ENCODE data around the gene CAMTA1.

Gene CAMTA1

GRCh38 chr1:7680955-7681268, 895.7 kb downstream of the CAMTA1 start (continued):
- TF ChIP-seq PRDM2 (tag by site-specific recombination; IDR thresholded peaks at IDR 0.05; ENCODE audit: borderline replicate concordance), result no peak
- no peak for TF ChIP-seq ZBTB49 (tag by site-specific recombination; IDR thresholded peaks at IDR 0.05; ENCODE audit: low read depth)
- no peak for TF ChIP-seq ZNF600 (tag by site-specific recombination; IDR thresholded peaks at IDR 0.05)

GRCh38 chr1:7681401-7681800, 896.1 kb downstream of the CAMTA1 start:
- Histone ChIP-seq H3K36me3 (ENCODE audit: control insufficient read depth in 2 of 2, insufficient read depth in 1 of 2, low read length in 2 of 2) (no peaks in the 10 kb centered on the region), H3K9me3 (ENCODE audit: control insufficient read depth, insufficient read depth, low read depth, low read length) (no peaks in the 10 kb centered on the region), H3K4me1 (ENCODE audit: control insufficient read depth, insufficient read depth, low read length) (no peaks in the 10 kb centered on the region), H3K27ac (ENCODE audit: extremely low read depth, low read depth, low read length) (no peak overlapping the region), H3K4me3 (ENCODE audit: low read depth, low read length) (no peak overlapping the region)
- ChIA-PET POLR2A (interaction anchor here (1.5 kb wide), 1 partner anchor 10 kb away, joined by 4 read pairs; no protein-coding TSS in a partner anchor), CTCF (interaction anchor here (1.8 to 9.1 kb wide), 2 partner anchors 13 to 71 kb away, joined by 9 to 93 read pairs; no protein-coding TSS in a partner anchor)
- peak; percentile 97 for TF ChIP-seq ZNF623 (tag by site-specific recombination; IDR thresholded peaks at IDR 0.05)
- TF ChIP-seq ZNF280D (tag by site-specific recombination; IDR thresholded peaks at IDR 0.05), result no peak

- Histone ChIP-seq H3K36me3 (ENCODE audit: control insufficient read depth in 2 of 2, insufficient read depth in 1 of 2, low read length in 2 of 2) (no peaks in the 10 kb centered on the region), H3K4me3 (ENCODE audit: low read depth, low read length) (no peak overlapping the region), H3K27ac (ENCODE audit: extremely low read depth, low read depth, low read length) (no peak overlapping the region), H3K4me1 (ENCODE audit: control insufficient read depth, insufficient read depth, low read length) (no peaks in the 10 kb centered on the region), H3K9me3 (ENCODE audit: control insufficient read depth, insufficient read depth, low read depth, low read length) (no peaks in the 10 kb centered on the region)
- POLR2A ChIA-PET, result no interaction called here
- CTCF ChIA-PET, result interaction anchor here (1.1 to 9.1 kb wide), 4 partner anchors 11 to 68 kb away, joined by 4 to 93 read pairs (median 5); no protein-coding TSS in a partner anchor
- TF ChIP-seq FEZF1 (tag by site-specific recombination; IDR thresholded peaks at IDR 0.05) (no peak), ZSCAN18 (tag by site-specific recombination; IDR thresholded peaks at IDR 0.05) (no peak)
These were observed 898.3 kb downstream of the CAMTA1 start for GRCh38 chr1:7683521-7683920.

All from HEK293 (cell line).